Lung (tissue), 12 donors: ENCODE measurements around the gene DPY19L1. TPM values are rescaled to one million over a fixed set of nuclear protein-coding genes. Genes with fewer than 3 reads are reported as not detected.

Experiments
- ATAC-seq: fragments of 200-7000 bp; cut with Tn5 transposase; one replicate; pipeline ENCODE4 v1.9.1; 2020; ENCODE audit warnings: moderate number of reproducible peaks; ENCODE audit not compliant: insufficient read depth, low FRiP score
- DNase-seq, 3 donors: peaks; one replicate each; pipeline ENCODE4 v3.0.0-alpha.2; 2013 to 2017
- H3K27ac ChIP-seq, 2 donors: one replicate each; pipeline ENCODE4 v1.5.1; 2013; ENCODE audit warnings: mild to moderate bottlenecking in 2 of 2, moderate library complexity in 2 of 2, control low read depth in 1 of 2, inconsistent platforms in 1 of 2, low read depth in 1 of 2, low read length in 1 of 2
- H3K27me3 ChIP-seq, 3 donors: one replicate each; pipeline ENCODE4 v1.5.1; 2013; ENCODE audit warnings: low read length in 2 of 3; ENCODE audit not compliant: control insufficient read depth in 3 of 3, insufficient read depth in 3 of 3
- H3K36me3 ChIP-seq, 4 donors: one replicate each; pipeline ENCODE4 v1.5.1; 2013; ENCODE audit warnings: low read length in 4 of 4, mild to moderate bottlenecking in 1 of 4, moderate library complexity in 1 of 4; ENCODE audit not compliant: control insufficient read depth in 4 of 4, insufficient read depth in 4 of 4
- H3K4me1 ChIP-seq, 5 donors: one replicate each; pipeline ENCODE4 v1.5.1; 2013; ENCODE audit warnings: low read length in 5 of 5, mild to moderate bottlenecking in 2 of 5, moderate library complexity in 1 of 5; ENCODE audit not compliant: control insufficient read depth in 5 of 5, insufficient read depth in 5 of 5
- H3K4me3 ChIP-seq: one replicate; pipeline ENCODE4 v1.5.1; 2013; ENCODE audit warnings: mild to moderate bottlenecking, control low read depth, moderate library complexity
- H3K9ac ChIP-seq, 2 donors: one replicate each; pipeline ENCODE4 v1.5.1; 2013; ENCODE audit warnings: low read length in 2 of 2, control low read depth in 1 of 2; ENCODE audit not compliant: insufficient read depth in 1 of 2
- H3K9me3 ChIP-seq, 4 donors: one replicate each; pipeline ENCODE4 v1.5.1; 2013; ENCODE audit warnings: low read length in 3 of 4, mild to moderate bottlenecking in 1 of 4, moderate library complexity in 1 of 4; ENCODE audit not compliant: control insufficient read depth in 4 of 4, insufficient read depth in 3 of 4
- CTCF ChIP-seq: IDR thresholded peaks from 2 replicates; pipeline ENCODE4 v1.5.1; 2012; ENCODE audit warnings: mild to moderate bottlenecking; ENCODE audit errors: control extremely low read depth, extremely low read depth
- WGBS, 2 donors: extraction: QIAGEN DNeasy Blood & Tissue Kit; methylation state at CpG; one replicate each; pipeline ENCODE4 v1.1.7; 2013; 5-methylcytosine and 5-hydroxymethylcytosine counted together
- polyA plus RNA-seq, 2 donors: library from polyadenylated mRNA; stranded (reverse); fragments of 200-250 nt; gene quantifications; one replicate each; pipeline ENCODE4 v1.2.1, GENCODE V29; 2013
- total RNA-seq, 2 donors: library from RNA; depleted of rRNA in 1 of 2; stranded (reverse); fragments of >200 nt in 1 of 2; gene quantifications; one replicate each; pipeline ENCODE4 v1.2.1, GENCODE V29; 2014 to 2021
- donor health status: control.
- donor health status: control.
- donor health status: Bipolar disorder and iron deficiency.
- donor health status: healthy.
- donor health status: DM: yes; HTN: yes; CAD: no.

The DPY19L1 gene
- total and polyA plus RNA-seq, 4 donors: 10.4 to 83.3 (median 32.7) TPM

- peaks cover 0 to 22% (median 2%) of the 10 kb centered on the region in 5 donors for H3K4me1 ChIP-seq
- no peaks in the 10 kb centered on the region for H3K27me3 ChIP-seq
- H3K9ac ChIP-seq: no peak overlapping the region
- no peak overlapping the region for H3K27ac ChIP-seq
- H3K36me3 ChIP-seq: no peaks in the 10 kb centered on the region
- ATAC-seq (no peak), DNase-seq (no peak)
- no peaks in the 10 kb centered on the region for H3K9me3 ChIP-seq
- H3K4me3 ChIP-seq: no peak overlapping the region
- TF ChIP-seq CTCF: no peak
- 78 to 89% methylated on average over 1 of the region's 1 CpG for WGBS, 2 donors
Observed at GRCh38 chr7:35025369-35025870, 11.9 kb downstream of the DPY19L1 start.

DNA sequence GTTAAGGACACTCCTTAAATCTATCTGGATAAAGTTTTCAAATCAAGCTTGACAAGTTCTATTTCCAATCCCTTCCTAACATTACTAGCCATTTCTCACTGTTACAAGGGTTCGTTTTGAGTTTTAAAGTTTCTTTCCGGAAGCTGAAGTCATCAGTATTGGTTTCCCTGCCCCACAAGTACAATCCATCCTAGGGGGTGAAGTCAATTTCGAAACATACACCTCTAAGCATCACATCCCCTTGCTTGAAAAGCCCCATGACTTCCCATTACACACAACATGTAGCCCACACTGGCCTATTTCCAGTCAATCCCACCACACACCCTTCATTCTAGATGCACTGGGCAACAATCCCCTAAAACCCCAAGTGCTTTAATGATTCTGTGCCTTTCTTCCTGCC, 13.0 kb downstream of the DPY19L1 start:
- H3K27ac ChIP-seq: no peak overlapping the region
- H3K36me3 ChIP-seq: no peaks in the 10 kb centered on the region
- H3K9me3 ChIP-seq: no peaks in the 10 kb centered on the region
- WGBS, 2 donors: 88 to 89% methylated on average over 3 of the region's 3 CpGs
- TF ChIP-seq CTCF: no peak
- no peaks in the 10 kb centered on the region for H3K27me3 ChIP-seq
- no peak overlapping the region for H3K4me3 ChIP-seq
- DNase-seq (no peak), ATAC-seq (no peak)
- H3K9ac ChIP-seq: no peak overlapping the region
- peaks cover 0 to 21% (median 2%) of the 10 kb centered on the region in 5 donors for H3K4me1 ChIP-seq

- Histone ChIP-seq H3K36me3 (no peaks in the 10 kb centered on the region), H3K9ac (no peak overlapping the region), H3K9me3 (no peaks in the 10 kb centered on the region), H3K4me1 (peaks cover 0 to 21% (median 2%) of the 10 kb centered on the region in 5 donors), H3K27me3 (no peaks in the 10 kb centered on the region), H3K4me3 (no peak overlapping the region), H3K27ac (no peak overlapping the region)
- no peak for TF ChIP-seq CTCF
- no peak for DNase-seq
- no peak for ATAC-seq
- WGBS, 2 donors: 91 to 92% methylated on average over 12 of the region's 12 CpGs
Observed at GRCh38 chr7:35022725-35023124, 14.6 kb downstream of the DPY19L1 start.

- no peak for TF ChIP-seq CTCF
Observed at GRCh38 chr7:35021445-35021844, 15.8 kb downstream of the DPY19L1 start.

More at GRCh38 chr7:35021445-35021844, 15.8 kb downstream of the DPY19L1 start:
- DNase-seq (no peak), ATAC-seq (peak; percentile 19)
- H3K9me3 ChIP-seq: no peaks in the 10 kb centered on the region
- H3K4me1 ChIP-seq: peaks cover 0 to 21% (median 2%) of the 10 kb centered on the region in 5 donors
- H3K4me3 ChIP-seq: no peak overlapping the region
- no peak overlapping the region for H3K9ac ChIP-seq
- H3K27me3 ChIP-seq: no peaks in the 10 kb centered on the region
- H3K36me3 ChIP-seq: peaks cover 0 to 2% (median 0%) of the 10 kb centered on the region in 4 donors
- no peak overlapping the region for H3K27ac ChIP-seq
